Neural cell (in vitro differentiated cells): ENCODE data around the gene ALDH3A2.
A peak's percentile ranks its signal among the peaks of the same experiment; 100 is the strongest.

Source experiments
- EZH2 ChIP-seq: fragments of 200-600, 300-800 bp; shearing (Covaris generic), sonication (generic); IDR thresholded peaks from 2 replicates; pipeline ENCODE4 v1.6.1; 2014; ENCODE audit warnings: antibody characterized with exemption, low read length, borderline replicate concordance, mild to moderate bottlenecking; ENCODE audit not compliant: insufficient read depth, poor library complexity, severe bottlenecking
- POLR2AphosphoS5 ChIP-seq: IDR thresholded peaks from 2 replicates; pipeline ENCODE4 v1.6.1; 2012
- TF ChIP-seq, protein P1 (sequence below): fragments of 450-650 bp; IDR thresholded peaks from 2 replicates; pipeline ENCODE4 v1.5.1; 2014; ENCODE audit warnings: antibody characterized with exemption, mild to moderate bottlenecking, moderate library complexity; ENCODE audit not compliant: poor library complexity, severe bottlenecking

DNA sequence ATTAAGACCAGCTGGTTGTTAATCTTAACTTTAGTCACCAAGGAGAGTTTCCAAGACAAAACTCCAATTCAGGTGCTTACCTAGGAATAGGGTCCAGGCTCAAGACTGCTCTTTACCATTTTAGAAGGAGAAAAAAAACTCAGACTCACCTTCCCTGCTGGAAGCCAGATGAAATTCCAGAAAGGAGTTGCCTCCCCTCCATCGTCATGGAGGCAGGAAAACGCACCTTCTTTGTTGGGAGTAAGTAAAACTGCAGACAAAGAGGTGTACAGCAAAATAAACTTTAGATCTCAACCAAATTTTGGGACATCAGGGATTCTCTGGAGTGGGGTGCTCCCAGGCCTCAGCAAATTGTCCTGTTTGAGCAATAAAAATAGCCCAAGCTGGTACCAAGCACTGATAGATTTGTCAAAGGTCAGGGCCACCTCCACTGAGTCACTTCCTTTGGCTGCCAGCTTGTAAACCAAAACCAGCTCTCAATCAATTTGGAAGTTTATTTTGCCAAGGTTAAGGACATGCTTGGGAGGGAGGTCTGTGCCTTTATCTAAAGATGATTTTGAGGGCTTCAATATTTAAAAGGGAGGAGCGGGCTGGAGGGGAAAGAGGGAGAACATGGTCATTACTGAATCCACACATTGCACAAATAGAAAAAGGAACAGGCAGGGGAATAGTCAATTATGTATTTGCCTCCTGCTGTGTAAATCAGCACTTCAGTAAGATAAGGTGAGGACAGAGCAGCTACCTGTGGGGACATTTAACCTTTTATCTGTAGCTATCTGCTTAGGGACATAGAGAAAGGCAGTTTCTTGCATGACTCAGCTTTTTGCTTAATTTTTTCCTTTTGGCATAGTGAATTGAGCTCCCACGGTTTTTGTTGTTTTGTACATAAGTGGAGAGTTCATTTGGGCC, 1.5 kb upstream of the ALDH3A2 start:
- TF ChIP-seq, protein P1, sequence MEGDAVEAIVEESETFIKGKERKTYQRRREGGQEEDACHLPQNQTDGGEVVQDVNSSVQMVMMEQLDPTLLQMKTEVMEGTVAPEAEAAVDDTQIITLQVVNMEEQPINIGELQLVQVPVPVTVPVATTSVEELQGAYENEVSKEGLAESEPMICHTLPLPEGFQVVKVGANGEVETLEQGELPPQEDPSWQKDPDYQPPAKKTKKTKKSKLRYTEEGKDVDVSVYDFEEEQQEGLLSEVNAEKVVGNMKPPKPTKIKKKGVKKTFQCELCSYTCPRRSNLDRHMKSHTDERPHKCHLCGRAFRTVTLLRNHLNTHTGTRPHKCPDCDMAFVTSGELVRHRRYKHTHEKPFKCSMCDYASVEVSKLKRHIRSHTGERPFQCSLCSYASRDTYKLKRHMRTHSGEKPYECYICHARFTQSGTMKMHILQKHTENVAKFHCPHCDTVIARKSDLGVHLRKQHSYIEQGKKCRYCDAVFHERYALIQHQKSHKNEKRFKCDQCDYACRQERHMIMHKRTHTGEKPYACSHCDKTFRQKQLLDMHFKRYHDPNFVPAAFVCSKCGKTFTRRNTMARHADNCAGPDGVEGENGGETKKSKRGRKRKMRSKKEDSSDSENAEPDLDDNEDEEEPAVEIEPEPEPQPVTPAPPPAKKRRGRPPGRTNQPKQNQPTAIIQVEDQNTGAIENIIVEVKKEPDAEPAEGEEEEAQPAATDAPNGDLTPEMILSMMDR, result no peak
- TF ChIP-seq EZH2, result no peak
- TF ChIP-seq POLR2AphosphoS5, result peak; percentile 74
